Activated B cell treated with CpG ODN at 0.5 μM for 24 hours (primary cell): ENCODE measurements around the gene FOXP1. TPM values are rescaled to one million over a fixed set of nuclear protein-coding genes. Genes with fewer than 3 reads are reported as not detected.
A peak's percentile ranks its signal among the peaks of the same experiment; 100 is the strongest.

ENCODE experiments used
- ATAC-seq: fragments of 200-7000 bp; cut with Tn5 transposase; one replicate; pipeline ENCODE4 v1.10.0; 2021; ENCODE audit warnings: low read depth, mild to moderate bottlenecking, moderate library complexity
- CTCF ChIA-PET: fragments of 350-600 bp; sonication (Branson Sonifier 250); formaldehyde crosslinking; loops from one replicate; lab custom pipeline; 2021; ENCODE audit warnings: antibody characterized with exemption; lab: Charles Lee
- POLR2A ChIA-PET: fragments of 350-600 bp; sonication (Branson Sonifier 250); formaldehyde crosslinking; loops from one replicate; lab custom pipeline; 2021; ENCODE audit warnings: antibody characterized with exemption; lab: Charles Lee
- DNase-seq: peaks from one replicate; pipeline ENCODE4 v3.0.0; 2022
- H3K27ac Mint-ChIP-seq: one replicate; pipeline ENCODE4 v1.8.0; 2020; ENCODE audit warnings: mixed read lengths
- H3K27me3 Mint-ChIP-seq: one replicate; pipeline ENCODE4 v1.8.0; 2021; ENCODE audit warnings: mixed read lengths
- H3K36me3 Mint-ChIP-seq: one replicate; pipeline ENCODE4 v1.8.0; 2021; ENCODE audit warnings: low read depth, mixed read lengths
- H3K4me1 Mint-ChIP-seq: one replicate; pipeline ENCODE4 v1.8.0; 2021; ENCODE audit warnings: mixed read lengths
- H3K4me3 Mint-ChIP-seq: one replicate; pipeline ENCODE4 v1.8.0; 2020; ENCODE audit warnings: mild to moderate bottlenecking, mixed read lengths
- H3K9me3 Mint-ChIP-seq: one replicate; pipeline ENCODE4 v1.8.0; 2020; ENCODE audit warnings: mixed read lengths
- CTCF ChIP-seq: fragments of 200-600 bp; IDR thresholded peaks from one replicate; pipeline ENCODE4 v1.8.0; 2022; ENCODE audit warnings: antibody characterized with exemption, mild to moderate bottlenecking
- intact Hi-C: fragments of 100-400 bp; cut with micrococcal nuclease; formaldehyde crosslinking; loops from one replicate; pipeline ENCODE4 v1.15.1; 2024
- total RNA-seq: library from RNA; stranded (reverse); gene quantifications from 2 replicates; pipeline ENCODE4 v1.2.3, GENCODE V29; 2022

Gene FOXP1
- total RNA-seq, 1 donor from 2014 or later, result 563 TPM

GRCh38 chr3:70982284-70982683 is 601.2 kb downstream of the FOXP1 start:
- ATAC-seq, result no peak
- POLR2A ChIA-PET, result interaction anchor here (0.6 kb wide), 1 partner anchor 504 kb away, joined by 3 read pairs; no protein-coding TSS in a partner anchor
- CTCF ChIA-PET, result interaction anchor here (1.0 kb wide), 1 partner anchor 88 kb away, joined by 3 read pairs; no protein-coding TSS in a partner anchor
- DNase-seq, result no peak
- H3K4me3 Mint-ChIP-seq, result no peak overlapping the region
- peaks cover 21% of the 10 kb centered on the region for H3K4me1 Mint-ChIP-seq
- H3K27me3 Mint-ChIP-seq, result no peaks in the 10 kb centered on the region
- intact Hi-C loops, result no loop called here
- peak overlapping the region; percentile 41 for H3K27ac Mint-ChIP-seq
- TF ChIP-seq CTCF, result no peak
- no peaks in the 10 kb centered on the region for H3K9me3 Mint-ChIP-seq
- H3K36me3 Mint-ChIP-seq, result peaks cover 94% of the 10 kb centered on the region

GRCh38 chr3:70981231-70981880 is 602.2 kb downstream of the FOXP1 start:
- ATAC-seq, result no peak
- H3K4me1 Mint-ChIP-seq, result peaks cover 21% of the 10 kb centered on the region
- H3K36me3 Mint-ChIP-seq, result peaks cover 92% of the 10 kb centered on the region
- POLR2A ChIA-PET, result no interaction called here
- intact Hi-C loops, result no loop called here
- H3K27me3 Mint-ChIP-seq, result no peaks in the 10 kb centered on the region
- H3K27ac Mint-ChIP-seq, result peak overlapping the region; percentile 41
- no peak for TF ChIP-seq CTCF
- CTCF ChIA-PET, result no interaction called here
- no peak for DNase-seq
- no peaks in the 10 kb centered on the region for H3K9me3 Mint-ChIP-seq
- no peak overlapping the region for H3K4me3 Mint-ChIP-seq

GRCh38 chr3:70980646-70981170 is 602.8 kb downstream of the FOXP1 start:
- Mint-ChIP-seq H3K27ac (no peak overlapping the region), H3K27me3 (no peaks in the 10 kb centered on the region), H3K4me3 (no peak overlapping the region), H3K4me1 (peaks cover 21% of the 10 kb centered on the region), H3K36me3 (peaks cover 91% of the 10 kb centered on the region), H3K9me3 (no peaks in the 10 kb centered on the region)
- no peak for ATAC-seq
- ChIA-PET POLR2A (no interaction called here), CTCF (no interaction called here)
- TF ChIP-seq CTCF, result no peak
- DNase-seq, result no peak
- intact Hi-C loops, result no loop called here

- ATAC-seq, result no peak
- POLR2A ChIA-PET, result interaction anchor here (0.7 to 0.8 kb wide), 2 partner anchors 23 to 1647 kb away, joined by 3 to 4 read pairs; no protein-coding TSS in a partner anchor
Measured at GRCh38 chr3:70979983-70980645, 603.4 kb downstream of the FOXP1 start.

More at GRCh38 chr3:70979983-70980645, 603.4 kb downstream of the FOXP1 start:
- H3K9me3 Mint-ChIP-seq, result no peaks in the 10 kb centered on the region
- H3K27ac Mint-ChIP-seq, result peak overlapping the region; percentile 41
- DNase-seq, result no peak
- TF ChIP-seq CTCF, result no peak
- H3K4me1 Mint-ChIP-seq, result peaks cover 21% of the 10 kb centered on the region
- H3K36me3 Mint-ChIP-seq, result peaks cover 94% of the 10 kb centered on the region
- intact Hi-C loops, result loop anchor here (10.0 kb wide), 1 partner anchor 605 kb away; the partner anchor contains the start of gene FOXP1
- CTCF ChIA-PET, result interaction anchor here (0.5 kb wide), 1 partner anchor 34 kb away, joined by 3 read pairs; no protein-coding TSS in a partner anchor
- no peaks in the 10 kb centered on the region for H3K27me3 Mint-ChIP-seq
- H3K4me3 Mint-ChIP-seq, result no peak overlapping the region
